ENCODE results near the gene PMM1. TPM values are rescaled to one million over a fixed set of nuclear protein-coding genes. Genes with fewer than 3 reads are reported as not detected.

PMM1 gene
- total and polyA plus RNA-seq, 8 donors: 15.2 to 131 (median 56.5) TPM

DNA sequence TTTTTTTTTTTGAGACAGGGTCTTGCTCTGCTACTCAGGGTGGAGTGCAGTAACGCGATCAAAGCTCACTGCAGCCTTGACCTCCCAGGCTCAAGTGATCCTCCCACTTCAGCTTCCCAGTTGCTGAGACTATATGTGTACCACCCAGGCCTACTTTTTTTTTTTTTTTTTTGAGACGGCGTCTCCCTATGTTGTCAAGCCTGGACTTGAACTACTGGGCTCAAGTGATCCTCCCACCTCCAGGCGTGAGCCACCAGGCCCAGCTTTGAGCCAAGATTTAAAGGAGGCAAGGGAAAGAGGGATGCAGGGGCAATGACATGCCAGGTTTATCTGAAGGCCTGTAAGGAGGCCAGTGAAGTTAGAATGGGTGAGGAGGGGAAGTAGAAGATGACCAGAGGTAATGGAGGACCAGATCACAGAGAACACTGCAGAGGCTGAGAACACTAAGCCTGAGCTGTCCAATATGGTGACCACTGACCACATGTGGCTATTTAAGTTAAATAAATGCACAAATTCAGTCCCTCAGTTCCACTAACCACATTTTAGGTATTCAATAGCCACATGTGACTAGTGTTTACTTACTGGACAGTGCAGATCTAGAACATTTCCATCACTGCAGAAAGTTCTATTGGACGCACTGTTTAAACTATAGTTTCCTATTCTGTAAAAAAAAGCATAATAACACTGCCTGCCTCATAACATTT, 23.1 kb upstream of the PMM1 start:
- intact Hi-C loops (cut with DNase I; ENCODE audit: low total_unique reads): no loop called here
- no peak overlapping the region for H3K4me3 ChIP-seq
- H3K27ac ChIP-seq: no peak overlapping the region
- H3K9me3 ChIP-seq: no peaks in the 10 kb centered on the region
- DNase-seq: no peak
- no peak for TF ChIP-seq POLR2A (IDR thresholded peaks at IDR 0.05)
- TF ChIP-seq EP300 (IDR thresholded peaks at IDR 0.05): no peak
- TF ChIP-seq POLR2AphosphoS5 (IDR thresholded peaks at IDR 0.05): no peak
- TF ChIP-seq, protein P1, sequence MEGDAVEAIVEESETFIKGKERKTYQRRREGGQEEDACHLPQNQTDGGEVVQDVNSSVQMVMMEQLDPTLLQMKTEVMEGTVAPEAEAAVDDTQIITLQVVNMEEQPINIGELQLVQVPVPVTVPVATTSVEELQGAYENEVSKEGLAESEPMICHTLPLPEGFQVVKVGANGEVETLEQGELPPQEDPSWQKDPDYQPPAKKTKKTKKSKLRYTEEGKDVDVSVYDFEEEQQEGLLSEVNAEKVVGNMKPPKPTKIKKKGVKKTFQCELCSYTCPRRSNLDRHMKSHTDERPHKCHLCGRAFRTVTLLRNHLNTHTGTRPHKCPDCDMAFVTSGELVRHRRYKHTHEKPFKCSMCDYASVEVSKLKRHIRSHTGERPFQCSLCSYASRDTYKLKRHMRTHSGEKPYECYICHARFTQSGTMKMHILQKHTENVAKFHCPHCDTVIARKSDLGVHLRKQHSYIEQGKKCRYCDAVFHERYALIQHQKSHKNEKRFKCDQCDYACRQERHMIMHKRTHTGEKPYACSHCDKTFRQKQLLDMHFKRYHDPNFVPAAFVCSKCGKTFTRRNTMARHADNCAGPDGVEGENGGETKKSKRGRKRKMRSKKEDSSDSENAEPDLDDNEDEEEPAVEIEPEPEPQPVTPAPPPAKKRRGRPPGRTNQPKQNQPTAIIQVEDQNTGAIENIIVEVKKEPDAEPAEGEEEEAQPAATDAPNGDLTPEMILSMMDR (IDR thresholded peaks at IDR 0.05): no peak
- no peaks in the 10 kb centered on the region for H3K27me3 ChIP-seq
- WGBS, 5 donors: 87 to 96% (median 95%) methylated on average over 6 of the region's 6 CpGs
- peaks cover 0 to 18% (median 12%) of the 10 kb centered on the region in 4 donors for H3K4me1 ChIP-seq
- peaks cover 0 to 20% (median 6%) of the 10 kb centered on the region in 4 donors for H3K36me3 ChIP-seq

DNA sequence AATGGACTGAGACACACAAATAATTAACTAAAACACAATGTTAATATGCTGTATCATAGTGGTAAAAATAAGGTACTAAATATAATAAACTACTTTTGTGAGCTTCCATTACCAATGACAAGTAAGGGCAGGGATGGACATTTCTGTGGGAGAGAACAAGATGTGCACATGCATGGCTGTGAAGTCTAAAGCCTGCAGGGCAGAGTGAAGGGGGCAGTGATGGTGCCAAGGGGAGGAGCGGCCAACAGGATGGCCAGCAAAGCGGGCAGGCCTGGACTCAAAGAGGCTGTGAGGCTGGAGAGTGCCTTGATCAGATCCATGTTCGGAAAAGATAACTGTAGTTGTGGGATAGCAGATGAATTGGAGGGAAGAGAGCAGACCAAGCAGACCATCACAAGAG, 18.7 kb upstream of the PMM1 start:
- WGBS, 5 donors: 33 to 75% (median 57%) methylated on average over 3 of the region's 3 CpGs
- intact Hi-C loops (cut with DNase I; ENCODE audit: low total_unique reads): no loop called here

DNA sequence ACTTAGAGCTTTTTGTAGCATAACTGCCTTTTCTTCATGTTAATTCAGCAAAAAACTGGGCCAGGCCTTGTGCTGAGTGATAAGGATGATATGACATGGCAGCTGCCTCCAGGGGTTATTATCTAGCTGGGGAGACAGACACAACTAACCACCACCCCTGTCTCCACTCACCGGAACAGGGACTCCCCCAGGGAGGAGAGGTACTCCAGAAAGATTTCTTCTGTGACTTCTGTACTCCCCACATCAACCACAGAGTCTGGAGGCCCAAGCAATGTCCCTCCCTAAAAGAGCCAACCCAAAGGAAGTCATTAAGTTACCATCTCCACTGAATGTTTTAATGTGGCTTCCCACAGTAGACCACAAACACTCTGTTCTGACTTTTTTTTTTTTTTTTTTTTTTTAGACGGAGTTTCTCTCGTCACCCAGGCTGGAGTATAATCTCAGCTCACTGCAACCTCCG, 14.3 kb upstream of the PMM1 start:
- Histone ChIP-seq H3K27me3 (no peaks in the 10 kb centered on the region), H3K9me3 (no peaks in the 10 kb centered on the region), H3K4me1 (peaks cover 0 to 10% (median 5%) of the 10 kb centered on the region in 4 donors), H3K4me3 (no peak overlapping the region), H3K36me3 (peaks cover 48 to 93% (median 87%) of the 10 kb centered on the region in 4 donors), H3K27ac (no peak overlapping the region)
- WGBS, 5 donors: 72 to 85% (median 79%) methylated on average over 4 of the region's 4 CpGs
- DNase-seq: no peak
- TF ChIP-seq, protein P1 (IDR thresholded peaks at IDR 0.05): no peak
- TF ChIP-seq POLR2AphosphoS5 (IDR thresholded peaks at IDR 0.05) (no peak), POLR2A (IDR thresholded peaks at IDR 0.05) (no peak), EP300 (IDR thresholded peaks at IDR 0.05) (no peak)
- intact Hi-C loops (cut with DNase I; ENCODE audit: low total_unique reads): no loop called here

More for the DNA sequence above, 18.7 kb upstream of the PMM1 start:
- DNase-seq: no peak
- Histone ChIP-seq H3K9me3 (no peaks in the 10 kb centered on the region), H3K27ac (peak overlapping the region in 3 of 5 donors; percentile 36 to 53 (median 38)), H3K4me3 (no peak overlapping the region), H3K27me3 (no peaks in the 10 kb centered on the region), H3K4me1 (peaks cover 0 to 10% (median 8%) of the 10 kb centered on the region in 4 donors), H3K36me3 (peaks cover 20 to 61% (median 49%) of the 10 kb centered on the region in 4 donors)
- TF ChIP-seq POLR2A (IDR thresholded peaks at IDR 0.05) (no peak), EP300 (IDR thresholded peaks at IDR 0.05) (no peak), POLR2AphosphoS5 (IDR thresholded peaks at IDR 0.05) (no peak)
- TF ChIP-seq, protein P1 (IDR thresholded peaks at IDR 0.05): no peak

DNA sequence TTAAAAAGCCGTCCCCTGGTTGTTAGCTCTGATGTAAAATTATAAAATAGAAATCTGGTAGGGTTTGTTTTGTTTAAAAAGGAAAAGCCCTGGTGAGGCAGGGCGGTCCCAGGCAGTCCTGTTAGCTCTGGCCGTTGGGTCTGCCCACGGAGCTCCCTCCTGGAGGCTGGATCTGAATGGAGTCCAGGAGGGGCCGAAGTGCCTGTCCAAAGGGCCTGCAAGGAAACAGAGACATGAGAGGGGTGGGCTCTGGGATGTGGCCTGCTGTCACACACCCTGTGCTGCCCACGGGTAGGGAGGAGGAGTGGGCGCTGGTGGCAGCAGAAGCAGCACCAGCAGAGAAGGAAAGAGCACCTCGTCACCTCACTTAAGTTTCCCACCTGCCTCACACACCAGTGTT, 11.3 kb upstream of the PMM1 start:
- 84 to 93% (median 90%) methylated on average over 8 of the region's 8 CpGs for WGBS, 5 donors
- Histone ChIP-seq H3K4me3 (no peak overlapping the region), H3K36me3 (peaks cover 44 to 74% (median 70%) of the 10 kb centered on the region in 4 donors), H3K9me3 (no peaks in the 10 kb centered on the region), H3K27me3 (no peaks in the 10 kb centered on the region), H3K4me1 (peaks cover 0 to 9% (median 3%) of the 10 kb centered on the region in 4 donors), H3K27ac (no peak overlapping the region)
- TF ChIP-seq POLR2AphosphoS5 (IDR thresholded peaks at IDR 0.05) (no peak), POLR2A (IDR thresholded peaks at IDR 0.05) (no peak), EP300 (IDR thresholded peaks at IDR 0.05) (no peak)
- TF ChIP-seq, protein P1 (IDR thresholded peaks at IDR 0.05): no peak
- no peak for DNase-seq
- intact Hi-C loops (cut with DNase I; ENCODE audit: low total_unique reads): no loop called here

Data from stomach (tissue), 9 donors.